GM12872 (cell line): ENCODE results near the gene TSC1.

Experiments used
- TF ChIP-seq, protein P1 (sequence below): IDR thresholded peaks from 3 replicates; pipeline ENCODE4 v1.5.1; 2011; ENCODE audit warnings: low read depth, mild to moderate bottlenecking, low read length, moderate library complexity; ENCODE audit not compliant: insufficient read depth

Gene TSC1

DNA sequence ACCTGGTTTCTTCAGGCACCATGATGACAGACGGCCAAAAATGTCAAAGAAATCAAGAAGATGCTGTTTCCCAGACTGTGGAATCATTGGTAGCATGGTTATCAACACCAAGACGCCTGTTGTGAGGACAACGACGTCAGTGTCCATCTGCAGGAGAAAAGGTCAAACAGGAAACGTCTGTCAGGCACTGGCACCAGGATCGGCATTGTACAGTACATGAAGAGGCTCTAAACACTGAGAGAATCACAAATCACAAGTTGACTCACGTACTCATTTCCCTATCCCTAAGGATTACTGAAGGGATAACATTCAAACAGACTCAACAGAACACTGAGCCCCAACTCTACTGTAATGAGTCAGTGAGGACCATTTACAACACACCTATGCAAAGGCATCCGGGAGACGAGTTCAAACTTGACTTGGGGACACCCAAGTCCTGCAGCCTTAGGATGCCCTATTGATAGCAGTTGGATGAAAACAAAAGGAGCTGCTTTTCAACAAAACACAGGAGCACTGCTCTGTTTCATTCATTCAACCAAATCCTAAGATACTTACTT lies 21.0 kb downstream of the TSC1 start:
- TF ChIP-seq, protein P1, sequence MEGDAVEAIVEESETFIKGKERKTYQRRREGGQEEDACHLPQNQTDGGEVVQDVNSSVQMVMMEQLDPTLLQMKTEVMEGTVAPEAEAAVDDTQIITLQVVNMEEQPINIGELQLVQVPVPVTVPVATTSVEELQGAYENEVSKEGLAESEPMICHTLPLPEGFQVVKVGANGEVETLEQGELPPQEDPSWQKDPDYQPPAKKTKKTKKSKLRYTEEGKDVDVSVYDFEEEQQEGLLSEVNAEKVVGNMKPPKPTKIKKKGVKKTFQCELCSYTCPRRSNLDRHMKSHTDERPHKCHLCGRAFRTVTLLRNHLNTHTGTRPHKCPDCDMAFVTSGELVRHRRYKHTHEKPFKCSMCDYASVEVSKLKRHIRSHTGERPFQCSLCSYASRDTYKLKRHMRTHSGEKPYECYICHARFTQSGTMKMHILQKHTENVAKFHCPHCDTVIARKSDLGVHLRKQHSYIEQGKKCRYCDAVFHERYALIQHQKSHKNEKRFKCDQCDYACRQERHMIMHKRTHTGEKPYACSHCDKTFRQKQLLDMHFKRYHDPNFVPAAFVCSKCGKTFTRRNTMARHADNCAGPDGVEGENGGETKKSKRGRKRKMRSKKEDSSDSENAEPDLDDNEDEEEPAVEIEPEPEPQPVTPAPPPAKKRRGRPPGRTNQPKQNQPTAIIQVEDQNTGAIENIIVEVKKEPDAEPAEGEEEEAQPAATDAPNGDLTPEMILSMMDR: no peak

DNA sequence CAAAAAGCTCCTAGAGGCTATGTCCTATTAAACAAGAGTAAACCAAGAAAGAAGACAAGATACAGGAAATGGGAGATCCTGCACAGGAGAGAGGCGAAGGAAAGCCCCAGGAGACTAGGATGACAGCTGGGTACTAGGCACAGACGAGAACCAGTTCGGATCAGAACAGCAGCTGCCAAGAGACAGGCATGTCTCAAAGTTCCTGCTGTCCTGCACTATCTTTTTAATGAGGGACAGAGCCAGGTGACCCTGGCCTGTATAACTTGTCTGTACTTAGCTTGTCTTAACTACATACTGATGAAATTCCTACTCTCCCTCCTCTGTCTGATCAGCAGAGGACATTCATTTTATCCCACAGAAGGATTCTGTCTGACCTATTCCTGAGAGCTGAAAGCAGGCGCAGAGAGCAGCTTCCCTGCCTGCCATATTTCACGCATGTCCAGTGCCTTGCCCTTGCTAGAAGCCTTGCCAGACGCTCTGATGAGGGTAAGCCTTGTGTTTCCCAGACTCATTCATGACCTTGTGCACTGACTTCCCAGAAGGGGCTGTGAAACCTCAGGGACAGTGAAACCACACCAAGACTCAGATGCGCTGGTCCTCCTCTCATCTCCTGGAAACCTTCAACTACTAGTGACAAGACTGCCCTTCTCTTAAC lies 24.7 kb downstream of the TSC1 start:
- TF ChIP-seq, protein P1: no peak

DNA sequence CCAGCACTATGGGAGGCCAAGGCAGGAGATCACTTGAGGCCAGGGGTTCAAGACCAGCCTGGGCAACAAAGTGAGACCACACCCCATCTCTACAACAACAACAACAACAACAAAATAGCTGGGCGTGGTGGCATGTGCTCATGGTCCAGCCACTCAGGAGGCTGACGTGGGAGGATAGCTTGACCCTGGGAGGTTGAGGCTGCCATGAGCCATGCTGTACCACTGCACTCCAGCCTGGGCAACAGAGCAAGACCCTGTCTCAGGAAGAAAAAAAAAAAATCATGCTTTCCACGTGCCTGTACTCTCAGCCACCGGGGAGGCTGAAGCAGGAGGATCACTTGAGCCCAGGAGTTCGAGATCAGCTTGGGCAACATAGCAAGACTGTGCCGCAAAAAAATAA lies 29.5 kb downstream of the TSC1 start:
- TF ChIP-seq, protein P1: no peak

DNA sequence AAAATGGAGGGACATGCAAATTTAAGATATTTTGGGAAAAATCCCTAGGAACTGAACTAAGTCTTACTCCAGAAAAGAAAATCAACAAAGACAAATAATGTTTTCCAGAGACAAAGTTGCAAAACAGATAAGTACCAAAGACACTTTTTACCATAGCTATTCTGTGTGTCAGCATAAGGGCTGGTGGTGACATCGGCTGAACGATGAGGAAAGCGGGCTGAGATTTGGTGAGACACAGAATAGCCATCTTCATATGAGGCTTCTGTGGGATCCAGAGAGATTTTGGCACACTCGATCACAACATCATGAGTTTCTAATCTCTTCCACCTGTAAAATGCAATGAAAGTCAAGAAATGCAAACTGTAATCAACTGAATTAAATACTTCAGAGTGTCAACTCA lies 32.3 kb downstream of the TSC1 start:
- TF ChIP-seq, protein P1: no peak

DNA sequence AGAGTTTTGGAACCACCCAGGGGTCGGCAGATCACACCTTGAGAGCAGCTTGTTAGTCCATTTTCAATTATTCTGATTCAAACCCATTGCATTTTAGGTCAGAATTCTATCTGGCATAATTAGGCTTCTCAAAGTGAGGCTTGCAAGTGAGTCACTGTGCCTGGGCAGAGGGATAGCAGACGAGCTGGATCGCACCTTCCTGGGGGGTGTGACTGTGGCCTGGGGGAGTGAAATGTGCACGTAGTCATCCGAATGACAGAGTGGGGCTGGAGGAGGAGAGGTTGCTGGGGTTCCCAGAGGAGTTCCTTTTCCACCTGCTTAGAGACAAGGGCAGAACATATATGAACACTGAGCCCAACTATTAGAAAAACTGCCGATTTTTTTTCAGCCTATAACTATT lies 34.0 kb downstream of the TSC1 start:
- TF ChIP-seq, protein P1: no peak

DNA sequence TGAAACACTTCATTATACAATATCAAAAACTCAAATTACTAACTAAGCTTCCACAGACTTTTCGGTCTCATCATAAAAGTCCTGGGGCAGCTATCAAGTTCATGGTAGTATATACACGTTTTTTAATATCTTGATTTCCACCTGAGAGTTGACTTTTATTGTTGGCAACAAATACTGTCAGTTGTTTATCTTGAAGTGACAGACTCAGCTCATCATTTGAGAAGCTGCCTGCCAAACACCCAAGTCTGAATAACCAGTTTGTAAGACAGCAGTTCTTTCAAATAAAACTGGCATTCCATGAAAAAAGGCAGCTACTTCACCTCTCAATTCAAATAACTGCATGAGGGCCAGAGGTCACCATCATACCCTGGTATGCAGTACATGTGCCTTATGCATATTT lies 35.1 kb downstream of the TSC1 start:
- TF ChIP-seq, protein P1: no peak

DNA sequence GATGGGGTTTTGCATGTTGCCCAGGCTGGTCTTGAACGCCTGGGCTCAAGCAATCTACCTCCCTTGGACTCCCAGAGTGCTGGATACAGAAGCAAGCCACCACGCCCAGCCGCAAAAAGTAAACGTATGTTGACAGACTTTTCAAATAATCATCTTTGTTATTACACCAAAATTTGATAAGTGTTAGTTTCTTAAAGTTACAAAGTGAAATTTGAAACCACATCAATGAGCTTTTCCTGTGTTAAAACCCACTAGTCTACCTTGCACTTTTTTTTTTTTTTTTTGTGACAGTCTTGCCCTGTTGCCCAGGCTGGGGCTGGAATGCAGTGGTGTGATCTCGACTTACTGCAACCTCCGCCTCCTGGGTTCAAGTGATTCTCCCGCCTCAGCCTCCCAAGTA lies 35.8 kb downstream of the TSC1 start:
- TF ChIP-seq, protein P1: no peak
